IMR-90 (cell line): ENCODE data around the gene FUT9. TPM values are rescaled to one million over a fixed set of nuclear protein-coding genes. Genes with fewer than 3 reads are reported as not detected.

Source experiments
- ATAC-seq: fragments of 200-7000 bp; cut with Tn5 transposase; 2 replicates; pipeline ENCODE4 v1.9.1; 2020; ENCODE audit warnings: low read depth, mild to moderate bottlenecking, moderate library complexity
- BruUV-seq: library from RNA; stranded (reverse); fragments of 400-500 nt; replicated peaks from 2 replicates; lab custom pipeline; 2021; lab: Mats Ljungman, UMichigan
- CTCF ChIA-PET: fragments of 300-600 bp; formaldehyde crosslinking; extraction: SDS; loops from one replicate; lab custom pipeline; 2021; ENCODE audit warnings: antibody characterized with exemption; lab: Yijun Ruan, JAX
- POLR2A ChIA-PET: fragments of 300-600 bp; sonication (Branson Sonifier 250); formaldehyde crosslinking; loops from one replicate; lab custom pipeline; 2022; ENCODE audit warnings: antibody characterized with exemption; ENCODE audit not compliant: unreplicated experiment; lab: Charles Lee
- DNase-seq: peaks from one replicate; pipeline ENCODE4 v3.0.0; 2013
- H2AFZ ChIP-seq: replicated peaks from 2 replicates; pipeline ENCODE3; 2013; ENCODE audit warnings: low read length, mild to moderate bottlenecking; ENCODE audit not compliant: poor library complexity
- H2AK5ac ChIP-seq: 2 replicates; pipeline ENCODE4 v1.6.1; 2013; ENCODE audit warnings: low read depth, low read length, inconsistent platforms
- H2AK9ac ChIP-seq: replicated peaks from 2 replicates; pipeline ENCODE3; 2013; ENCODE audit warnings: mild to moderate bottlenecking, low read depth, low read length, moderate library complexity; ENCODE audit not compliant: poor library complexity
- H2BK120ac ChIP-seq: 2 replicates; pipeline ENCODE4 v1.6.1; 2013; ENCODE audit warnings: low read depth, low read length, inconsistent platforms
- H2BK15ac ChIP-seq: 3 replicates; pipeline ENCODE4 v1.6.1; 2013; ENCODE audit warnings: low read depth, low read length, inconsistent platforms
- H2BK20ac ChIP-seq: 2 replicates; pipeline ENCODE4 v1.6.1; 2013; ENCODE audit warnings: low read depth, mild to moderate bottlenecking, inconsistent platforms, low read length, moderate library complexity
- H2BK5ac ChIP-seq: 2 replicates; pipeline ENCODE4 v1.6.1; 2013; ENCODE audit warnings: mild to moderate bottlenecking, low read depth, low read length, inconsistent platforms; ENCODE audit not compliant: poor library complexity, severe bottlenecking
- H3K14ac ChIP-seq: replicated peaks from 2 replicates; pipeline ENCODE4 v1.6.1; 2013; ENCODE audit warnings: low read depth, low read length, inconsistent platforms
- H3K18ac ChIP-seq: 2 replicates; pipeline ENCODE4 v1.6.1; 2013; ENCODE audit warnings: low read depth, low read length, control low read depth
- H3K23ac ChIP-seq: 2 replicates; pipeline ENCODE4 v1.6.1; 2013; ENCODE audit warnings: low read depth, low read length, inconsistent platforms
- H3K27ac ChIP-seq: 2 replicates; pipeline ENCODE4 v1.5.1; 2013; ENCODE audit warnings: mild to moderate bottlenecking, control low read depth, low read length; ENCODE audit not compliant: insufficient read depth
- H3K27me3 ChIP-seq: 2 replicates; pipeline ENCODE4 v1.6.1; 2013; ENCODE audit warnings: low read length; ENCODE audit not compliant: control insufficient read depth, insufficient read depth
- H3K36me3 ChIP-seq: 2 replicates; pipeline ENCODE4 v1.6.1; 2013; ENCODE audit warnings: low read length, mixed read lengths; ENCODE audit not compliant: control insufficient read depth, insufficient read depth
- H3K4ac ChIP-seq: 2 replicates; pipeline ENCODE4 v1.6.1; 2013; ENCODE audit warnings: low read depth, low read length, inconsistent platforms
- H3K4me1 ChIP-seq: 2 replicates; pipeline ENCODE4 v1.6.1; 2013; ENCODE audit warnings: low read length, mixed read lengths; ENCODE audit not compliant: control insufficient read depth, insufficient read depth
- H3K4me2 ChIP-seq: 2 replicates; pipeline ENCODE4 v1.6.1; 2013; ENCODE audit warnings: low read depth, mild to moderate bottlenecking, control low read depth, low read length, moderate library complexity
- H3K4me3 ChIP-seq: 2 replicates; pipeline ENCODE4 v1.5.1; 2013; ENCODE audit warnings: low read depth, mild to moderate bottlenecking, control low read depth, low read length, moderate library complexity; ENCODE audit not compliant: insufficient read depth
- H3K56ac ChIP-seq: 2 replicates; pipeline ENCODE4 v1.6.1; 2013; ENCODE audit warnings: low read length, inconsistent platforms; ENCODE audit not compliant: insufficient read depth; ENCODE audit errors: extremely low read depth
- H3K79me1 ChIP-seq, 2 experiments: 2 replicates each; pipeline ENCODE4 v1.6.1; 2013; ENCODE audit warnings: low read length in 2 of 2, inconsistent platforms in 1 of 2, low read depth in 1 of 2
- H3K9ac ChIP-seq: 2 replicates; pipeline ENCODE4 v1.6.1; 2013; ENCODE audit warnings: low read depth, low read length, control low read depth
- H3K9me1 ChIP-seq: 2 replicates; pipeline ENCODE4 v1.6.1; 2013; ENCODE audit warnings: low read length, inconsistent platforms; ENCODE audit not compliant: insufficient read depth
- H3K9me3 ChIP-seq: 2 replicates; pipeline ENCODE4 v1.6.1; 2013; ENCODE audit warnings: low read length; ENCODE audit not compliant: control insufficient read depth, insufficient read depth
- H4K20me1 ChIP-seq: 2 replicates; pipeline ENCODE4 v1.6.1; 2013; ENCODE audit warnings: low read length, inconsistent platforms; ENCODE audit not compliant: insufficient read depth
- H4K5ac ChIP-seq: 2 replicates; pipeline ENCODE4 v1.6.1; 2013; ENCODE audit warnings: mild to moderate bottlenecking, low read depth, low read length, control low read depth
- H4K8ac ChIP-seq, 2 experiments: 2 replicates each; pipeline ENCODE4 v1.6.1; 2013; ENCODE audit warnings: low read depth in 2 of 2, low read length in 2 of 2, control low read depth in 1 of 2, inconsistent platforms in 1 of 2
- H4K91ac ChIP-seq: 2 replicates; pipeline ENCODE4 v1.6.1; 2013; ENCODE audit warnings: low read depth, low read length, inconsistent platforms; ENCODE audit not compliant: insufficient read depth
- NFE2L2 ChIP-seq: fragments of 150-350 bp; IDR thresholded peaks from 2 replicates; pipeline ENCODE4 v1.6.1; 2016; ENCODE audit warnings: low read depth, mild to moderate bottlenecking, low read length
- POLR2A ChIP-seq: IDR thresholded peaks from 2 replicates; pipeline ENCODE4 v1.6.1; 2012; ENCODE audit warnings: mild to moderate bottlenecking, low read depth, low read length
- WGBS, 2 experiments: methylation state at CpG; one replicate each; pipeline versions ENCODE4 v1.1.5 to v1.1.7; 2013; ENCODE audit warnings: missing lambda C conversion rate in 2 of 2; ENCODE audit not compliant: insufficient read length in 1 of 2; ENCODE audit errors: extremely low coverage in 2 of 2; 5-methylcytosine and 5-hydroxymethylcytosine counted together
- dilution Hi-C: fragments of 300-500 bp; cut with HindIII; formaldehyde crosslinking; loops from one replicate; pipeline ENCODE4 v1.14.3; 2018; ENCODE audit warnings: low sequenced_read_pairs; ENCODE audit not compliant: unreplicated experiment
- in situ Hi-C: fragments of 300-500 bp; cut with MboI; formaldehyde crosslinking; loops from 3 replicates; pipeline ENCODE4 v1.14.3; 2019; ENCODE audit warnings: low sequenced_read_pairs, inconsistent platforms, mixed read lengths
- intact Hi-C: fragments of 100-400 bp; cut with micrococcal nuclease; formaldehyde crosslinking; loops from 2 replicates; pipeline ENCODE4 v1.10.0; 2022
- polyA plus RNA-seq, 3 experiments: library from polyadenylated mRNA; depleted of rRNA; stranded (reverse); fragments of >200 nt; gene quantifications; 2 replicates each; pipeline ENCODE4 v1.2.3, GENCODE V29; 2012; ENCODE audit warnings: low replicate concordance in 1 of 3
- total RNA-seq: library from RNA; depleted of rRNA; stranded (reverse); fragments of >200 nt; gene quantifications from 2 replicates; pipeline ENCODE4 v1.2.3, GENCODE V29; 2012

Gene FUT9
- total and polyA plus RNA-seq, 2 of the 4 experiments (the other 2 are of a cell fraction) = under 0.01 TPM; not detected in 1

DNA sequence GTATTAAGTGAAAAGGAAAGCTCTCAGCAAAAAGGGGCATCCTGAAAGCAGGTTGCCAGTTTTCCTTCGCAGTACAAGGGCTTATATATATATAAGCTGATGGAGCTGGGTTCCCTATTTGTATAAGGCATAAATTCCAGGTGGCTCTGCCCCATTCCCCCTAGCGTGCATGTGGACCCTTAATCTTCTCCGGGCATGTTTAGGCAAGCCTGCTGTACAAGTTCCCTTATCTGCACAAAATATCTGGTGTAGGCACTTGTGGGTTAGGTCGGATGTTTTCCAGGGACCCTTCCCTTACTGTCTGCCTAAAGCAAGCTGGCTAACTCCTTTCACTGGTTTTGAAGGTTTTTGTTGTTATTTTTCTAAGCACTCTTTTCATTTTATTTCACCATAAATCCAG is 140.7 kb downstream of the FUT9 start:
- no peak overlapping the region for H2AK5ac ChIP-seq
- no peaks in the 10 kb centered on the region for H3K79me1 ChIP-seq
- H3K9ac ChIP-seq = no peak overlapping the region
- H3K27ac ChIP-seq = no peak overlapping the region
- H3K4me3 ChIP-seq = no peak overlapping the region
- no peak for ATAC-seq
- no peak overlapping the region for H3K4ac ChIP-seq
- no peaks in the 10 kb centered on the region for H3K9me1 ChIP-seq
- no CpG with 5 or more reads among the region's 4 CpGs for WGBS, 2 experiments
- no peak for TF ChIP-seq POLR2A
- TF ChIP-seq NFE2L2 = no peak
- no peak overlapping the region for H4K8ac ChIP-seq
- H4K5ac ChIP-seq = no peak overlapping the region
- no peak overlapping the region for H2BK5ac ChIP-seq
- no peaks in the 10 kb centered on the region for H3K27me3 ChIP-seq
- H2BK15ac ChIP-seq = no peak overlapping the region
- no TSS peak for BruUV-seq
- no peak for DNase-seq
- POLR2A ChIA-PET = no interaction called here
- no peak overlapping the region for H3K56ac ChIP-seq
- in situ Hi-C loops (no loop called here), dilution Hi-C loops (no loop called here), intact Hi-C loops (no loop called here)
- no peak overlapping the region for H2AK9ac ChIP-seq
- H3K36me3 ChIP-seq = no peaks in the 10 kb centered on the region
- H2BK120ac ChIP-seq = no peak overlapping the region
- no peaks in the 10 kb centered on the region for H3K4me1 ChIP-seq
- no peak overlapping the region for H4K91ac ChIP-seq
- no peaks in the 10 kb centered on the region for H4K20me1 ChIP-seq
- H3K4me2 ChIP-seq = no peak overlapping the region
- CTCF ChIA-PET = no interaction called here
- no peak overlapping the region for H3K23ac ChIP-seq
- 0 out of 2 replicates have a peak, but pooled peaks cover 1% of the 10 kb centered on the region for H3K9me3 ChIP-seq
- H3K14ac ChIP-seq = no peak overlapping the region
- no peak overlapping the region for H2BK20ac ChIP-seq
- no peak overlapping the region for H2AFZ ChIP-seq
- no peak overlapping the region for H3K18ac ChIP-seq
